Vagina (tissue), 2 donors: ENCODE measurements around the gene PRICKLE4.

Source experiments
- CTCF ChIP-seq, 3 experiments: fragments of 450-650 bp in 2 of 3; fragments of 200-600 bp in 1 of 3; sonication (generic) in 1 of 3; IDR thresholded peaks; one replicate each; pipeline ENCODE4 v1.5.1; 2017 to 2019; ENCODE audit warnings: antibody characterized with exemption in 3 of 3, mild to moderate bottlenecking in 2 of 3, moderate library complexity in 2 of 3
- POLR2A ChIP-seq, 2 donors: fragments of 450-650 bp; IDR thresholded peaks; one replicate each; pipeline ENCODE4 v1.6.1; 2017; ENCODE audit warnings: antibody characterized with exemption in 2 of 2, mild to moderate bottlenecking in 2 of 2, moderate library complexity in 2 of 2
- POLR2AphosphoS5 ChIP-seq, 2 donors: sonication (generic); formaldehyde crosslinking; IDR thresholded peaks; one replicate each; pipeline ENCODE4 v1.9.0; 2017; ENCODE audit warnings: antibody characterized with exemption in 2 of 2, mild to moderate bottlenecking in 2 of 2, low read depth in 1 of 2; ENCODE audit not compliant: insufficient read depth in 1 of 2

GRCh38 chr6:41832263-41832662, 51.7 kb downstream of the PRICKLE4 start:
- no peak for TF ChIP-seq POLR2AphosphoS5 (IDR thresholded peaks at IDR 0.05; ENCODE audit: insufficient read depth in 1 of 2, low read depth in 1 of 2)
- no peak for TF ChIP-seq CTCF (IDR thresholded peaks at IDR 0.05)
- TF ChIP-seq POLR2A (IDR thresholded peaks at IDR 0.05), result no peak
